NCI-H1092 treated with DMSO at 0.1 percent for 48 hours (cell line): ENCODE results near the gene KIAA1755.

Source experiments
- DNase-seq: peaks from one replicate; lab custom pipeline; 2025; lab: John Stamatoyannopoulos, UW

Gene KIAA1755

GRCh38 chr20:38203981-38204357 lies 56.6 kb downstream of the KIAA1755 start:
- no peak for DNase-seq

GRCh38 chr20:38203337-38203980 lies 57.1 kb downstream of the KIAA1755 start:
- DNase-seq, result no peak

GRCh38 chr20:38202982-38203293 lies 57.6 kb downstream of the KIAA1755 start:
- no peak for DNase-seq

- no peak for DNase-seq
Observed at GRCh38 chr20:38202153-38202981, 58.2 kb downstream of the KIAA1755 start.

GRCh38 chr20:38201356-38201755 lies 59.2 kb downstream of the KIAA1755 start:
- DNase-seq, result no peak

- DNase-seq, result no peak
Observed at GRCh38 chr20:38200646-38201045, 59.9 kb downstream of the KIAA1755 start.

- DNase-seq, result no peak
Observed at GRCh38 chr20:38199501-38200390, 60.8 kb downstream of the KIAA1755 start.

GRCh38 chr20:38198238-38198861 lies 62.2 kb downstream of the KIAA1755 start:
- DNase-seq, result no peak

GRCh38 chr20:38197619-38198018 lies 62.9 kb downstream of the KIAA1755 start:
- DNase-seq, result no peak

GRCh38 chr20:38197217-38197616 lies 63.3 kb downstream of the KIAA1755 start:
- DNase-seq, result no peak

- DNase-seq, result no peak
Observed at GRCh38 chr20:38196592-38196991, 63.9 kb downstream of the KIAA1755 start.

- no peak for DNase-seq
Observed at GRCh38 chr20:38196076-38196475, 64.5 kb downstream of the KIAA1755 start.

- DNase-seq, result no peak
Observed at GRCh38 chr20:38195521-38195920, 65.0 kb downstream of the KIAA1755 start.

- DNase-seq, result no peak
Observed at GRCh38 chr20:38194971-38195504, 65.5 kb downstream of the KIAA1755 start.

GRCh38 chr20:38193586-38194105 lies 66.9 kb downstream of the KIAA1755 start:
- no peak for DNase-seq

- DNase-seq, result no peak
Observed at GRCh38 chr20:38192323-38192885, 68.1 kb downstream of the KIAA1755 start.

GRCh38 chr20:38191654-38192053 lies 68.9 kb downstream of the KIAA1755 start:
- no peak for DNase-seq

GRCh38 chr20:38190936-38191371 lies 69.6 kb downstream of the KIAA1755 start:
- no peak for DNase-seq

- no peak for DNase-seq
Observed at GRCh38 chr20:38190166-38190565, 70.4 kb downstream of the KIAA1755 start.

GRCh38 chr20:38187517-38187916 lies 73.0 kb downstream of the KIAA1755 start:
- DNase-seq, result no peak

- no peak for DNase-seq
Observed at GRCh38 chr20:38186788-38187221, 73.7 kb downstream of the KIAA1755 start.
